HCT116 (cell line): ENCODE results near the gene ATP5F1D. TPM values are rescaled to one million over a fixed set of nuclear protein-coding genes. Genes with fewer than 3 reads are reported as not detected.

Experiments
- ATAC-seq: fragments of 200-7000 bp; cut with Tn5 transposase; 2 replicates; pipeline ENCODE4 v1.9.1; 2020; ENCODE audit warnings: mild to moderate bottlenecking, moderate library complexity
- BruUV-seq: library from RNA; stranded (reverse); fragments of 400-500 nt; replicated peaks from 2 replicates; lab custom pipeline; 2021; lab: Mats Ljungman, UMichigan
- CTCF ChIA-PET: fragments of 300-600 bp; sonication (Branson Sonifier 250); formaldehyde crosslinking; loops from one replicate; lab custom pipeline; 2021; ENCODE audit warnings: antibody characterized with exemption; lab: Charles Lee
- POLR2A ChIA-PET: fragments of 300-600, 350-600 bp; sonication (Branson Sonifier 250); formaldehyde crosslinking; loops from one replicate; lab custom pipeline; 2021; ENCODE audit warnings: antibody characterized with exemption; lab: Charles Lee
- RAD21 ChIA-PET, 2 experiments: fragments of 300-600 bp; sonication (Branson Sonifier 250); formaldehyde crosslinking; loops; one replicate each; lab custom pipeline; 2023; ENCODE audit warnings: low total read pairs in 2 of 2; ENCODE audit not compliant: uncharacterized antibody in 2 of 2, unreplicated experiment in 2 of 2, low non-redundant PET in 1 of 2; lab: Charles Lee
- DNase-seq: peaks from one replicate; pipeline ENCODE4 v3.0.0-alpha.2; 2010; ENCODE audit warnings: low read depth, low spot score
- H2AFZ ChIP-seq: fragments of 200-600 bp; shearing (Covaris generic), sonication (generic); 2 replicates; pipeline ENCODE4 v1.6.1; 2017; ENCODE audit warnings: low read depth, mixed run types, mixed read lengths, antibody characterized with exemption, low read length; ENCODE audit not compliant: poor library complexity, severe bottlenecking
- H3K27ac ChIP-seq: 2 replicates; pipeline ENCODE4 v1.5.1; 2012; ENCODE audit warnings: low read depth, low read length
- H3K27me3 ChIP-seq: fragments of 200-600 bp; sonication (generic); 2 replicates; pipeline ENCODE4 v1.6.1; 2016; ENCODE audit warnings: mixed run types, low read length, mixed read lengths; ENCODE audit not compliant: insufficient read depth
- H3K36me3 ChIP-seq, 2 experiments: fragments of 200-500 bp in 1 of 2; fragments of 200-600 bp in 1 of 2; sonication (Bioruptor generic) in 1 of 2; sonication (generic) in 1 of 2; 2 replicates each; pipeline versions ENCODE4 v1.5.1 to v1.6.1; 2014 to 2016; ENCODE audit warnings: low read length in 2 of 2, inconsistent platforms in 1 of 2, mixed read lengths in 1 of 2, mixed run types in 1 of 2; ENCODE audit not compliant: insufficient read depth in 2 of 2, control insufficient read depth in 1 of 2
- H3K4me1 ChIP-seq, 2 experiments: fragments of 200-600 bp in 1 of 2; sonication (generic) in 1 of 2; 2 replicates each; pipeline versions ENCODE4 v1.5.1 to v1.6.1; 2012 to 2017; ENCODE audit warnings: low read length in 2 of 2, inconsistent platforms in 1 of 2, mild to moderate bottlenecking in 1 of 2, mixed read lengths in 1 of 2, mixed run types in 1 of 2, moderate library complexity in 1 of 2; ENCODE audit not compliant: insufficient read depth in 2 of 2, control insufficient read depth in 1 of 2
- H3K4me2 ChIP-seq: fragments of 200-600 bp; sonication (generic); 2 replicates; pipeline ENCODE4 v1.6.1; 2017; ENCODE audit warnings: mixed run types, low read length, mixed read lengths
- H3K4me3 ChIP-seq, 2 experiments: fragments of 200-600 bp in 1 of 2; sonication (generic) in 1 of 2; replicated peaks in 1 of 2; 2 replicates each; pipeline ENCODE4 v1.5.1; 2011 to 2016; ENCODE audit warnings: low read length in 2 of 2, control low read depth in 1 of 2, low read depth in 1 of 2, mild to moderate bottlenecking in 1 of 2, mixed read lengths in 1 of 2, mixed run types in 1 of 2
- H3K79me2 ChIP-seq: fragments of 200-600 bp; sonication (generic); 2 replicates; pipeline ENCODE4 v1.6.1; 2017; ENCODE audit warnings: mild to moderate bottlenecking, mixed run types, low read length, moderate library complexity, mixed read lengths; ENCODE audit not compliant: insufficient read depth
- H3K9ac ChIP-seq: fragments of 200-600 bp; sonication (generic); 2 replicates; pipeline ENCODE4 v1.6.1; 2016; ENCODE audit warnings: low read length, mixed read lengths
- H3K9me2 ChIP-seq: fragments of 200-600 bp; sonication (generic), shearing (Covaris generic); 2 replicates; pipeline ENCODE4 v1.6.1; 2017; ENCODE audit warnings: mixed run types, mild to moderate bottlenecking, moderate library complexity; ENCODE audit not compliant: insufficient read depth
- H3K9me3 ChIP-seq, 2 experiments: fragments of 200-500 bp in 1 of 2; fragments of 200-600 bp in 1 of 2; sonication (Bioruptor generic) in 1 of 2; sonication (generic) in 1 of 2; 2 replicates each; pipeline ENCODE4 v1.6.1; 2014 to 2017; ENCODE audit warnings: low read length in 2 of 2, mixed read lengths in 2 of 2, inconsistent platforms in 1 of 2, low read depth in 1 of 2, mild to moderate bottlenecking in 1 of 2, mixed run types in 1 of 2, moderate library complexity in 1 of 2; ENCODE audit not compliant: control insufficient read depth in 1 of 2, insufficient read depth in 1 of 2
- H4K20me1 ChIP-seq: fragments of 200-600 bp; sonication (generic), shearing (Covaris generic); 2 replicates; pipeline ENCODE4 v1.6.1; 2017; ENCODE audit warnings: mixed run types, mild to moderate bottlenecking, moderate library complexity; ENCODE audit not compliant: insufficient read depth
- ATF3 ChIP-seq: IDR thresholded peaks from 2 replicates; pipeline ENCODE4 v1.6.1; 2012
- CBX3 ChIP-seq: IDR thresholded peaks from 2 replicates; pipeline ENCODE4 v1.6.1; 2012; ENCODE audit warnings: low read depth
- CEBPB ChIP-seq: IDR thresholded peaks from 2 replicates; pipeline ENCODE4 v1.6.1; 2012; ENCODE audit warnings: low read depth
- CTCF ChIP-seq, 3 experiments: fragments of 200-600 bp in 1 of 3; sonication (generic) in 1 of 3; IDR thresholded peaks in 2 of 3; conservative IDR thresholded peaks in 1 of 3; 2 replicates each; pipeline ENCODE4 v1.5.1; 2012 to 2017; ENCODE audit warnings: low read depth in 2 of 3, low read length in 2 of 3, antibody characterized with exemption in 1 of 3, borderline replicate concordance in 1 of 3, control low read depth in 1 of 3, mild to moderate bottlenecking in 1 of 3, mixed read lengths in 1 of 3, mixed run types in 1 of 3, moderate library complexity in 1 of 3; ENCODE audit not compliant: insufficient read depth in 1 of 3
- EGR1 ChIP-seq: IDR thresholded peaks from 2 replicates; pipeline ENCODE4 v1.6.1; 2012; ENCODE audit warnings: low read depth
- ELF1 ChIP-seq: IDR thresholded peaks from 2 replicates; pipeline ENCODE4 v1.6.1; 2012; ENCODE audit warnings: low read depth, borderline replicate concordance
- EZH2 ChIP-seq: fragments of 200-600 bp; sonication (generic); IDR thresholded peaks from 2 replicates; pipeline ENCODE4 v1.6.1; 2017; ENCODE audit warnings: antibody characterized with exemption, mixed run types
- EZH2phosphoT487 ChIP-seq: fragments of 200-600 bp; IDR thresholded peaks from 2 replicates; pipeline ENCODE4 v1.6.1; 2018; ENCODE audit warnings: antibody characterized with exemption, borderline replicate concordance
- FOSL1 ChIP-seq: IDR thresholded peaks from 2 replicates; pipeline ENCODE4 v1.6.1; 2012; ENCODE audit warnings: low read depth
- JUND ChIP-seq: IDR thresholded peaks from 2 replicates; pipeline ENCODE4 v1.6.1; 2012
- POLR2A ChIP-seq: IDR thresholded peaks from 2 replicates; pipeline ENCODE4 v1.7.0; 2011; ENCODE audit warnings: borderline replicate concordance; ENCODE audit not compliant: insufficient read depth, insufficient read length; ENCODE audit errors: extremely low read depth
- POLR2AphosphoS5 ChIP-seq: IDR thresholded peaks from 2 replicates; pipeline ENCODE4 v1.6.1; 2011; ENCODE audit warnings: mild to moderate bottlenecking, low read depth, low read length, moderate library complexity
- RAD21 ChIP-seq: IDR thresholded peaks from 2 replicates; pipeline ENCODE4 v1.6.1; 2012; ENCODE audit warnings: low read depth, mild to moderate bottlenecking
- TCF7L2 ChIP-seq: IDR thresholded peaks from 2 replicates; pipeline ENCODE4 v1.7.0; 2011; ENCODE audit warnings: borderline replicate concordance, inconsistent platforms; ENCODE audit not compliant: insufficient read depth, insufficient read length; ENCODE audit errors: extremely low read depth
- ZFX ChIP-seq: fragments of 450-650 bp; IDR thresholded peaks from 2 replicates; pipeline ENCODE4 v1.6.1; 2017
- ZNF274 ChIP-seq: fragments of 200-500 bp; sonication (Bioruptor generic); IDR thresholded peaks from 2 replicates; pipeline ENCODE4 v1.6.1; 2014; ENCODE audit warnings: mild to moderate bottlenecking, low read depth, low read length, inconsistent platforms
- intact Hi-C: fragments of 100-400 bp; cut with micrococcal nuclease; formaldehyde crosslinking; loops from 2 replicates; pipeline ENCODE4 v1.10.0; 2022
- total RNA-seq: library from RNA; stranded (reverse); gene quantifications from one replicate; pipeline ENCODE4 v1.2.1, GENCODE V29; 2021; ENCODE audit not compliant: unreplicated experiment

Gene ATP5F1D
- total RNA-seq, 1 experiment from 2014 or later: 428 TPM

- H2AFZ ChIP-seq: no peak overlapping the region
- POLR2A ChIA-PET: interaction anchor here (0.6 to 4.4 kb wide), 4 partner anchors 7 to 18 kb away, joined by 3 to 54 read pairs (median 5); partner anchors contain the start of gene CIRBP
These were observed 20.5 kb downstream of the ATP5F1D start for GRCh38 chr19:1261798-1262622.

GRCh38 chr19:1262623-1263123 lies 21.1 kb downstream of the ATP5F1D start:
- H3K79me2 ChIP-seq: peaks cover 15% of the 10 kb centered on the region
- no peak for ATAC-seq
- peak overlapping the region; percentile 98 for H3K4me2 ChIP-seq
- H3K9me3 ChIP-seq: no peaks in the 10 kb centered on the region
- H3K27me3 ChIP-seq: no peaks in the 10 kb centered on the region
- peaks cover 2 to 3% of the 10 kb centered on the region in 2 experiments; a peak in 2 of 4 replicates for H3K36me3 ChIP-seq
- H2AFZ ChIP-seq: no peak overlapping the region
- no TSS peak for BruUV-seq
- peak overlapping the region; percentile 99 for H3K27ac ChIP-seq
- peak overlapping the region; percentile 85 to 89 for H3K4me3 ChIP-seq
- intact Hi-C loops: no loop called here
- DNase-seq: no peak
- peaks cover 61 to 96% of the 10 kb centered on the region in 2 experiments for H3K4me1 ChIP-seq
- POLR2A ChIA-PET: interaction anchor here (1.1 to 1.3 kb wide), 2 partner anchors 10 to 18 kb away, joined by 4 to 6 read pairs; no protein-coding TSS in a partner anchor
- H4K20me1 ChIP-seq: no peaks in the 10 kb centered on the region
- H3K9ac ChIP-seq: peak overlapping the region; percentile 99
- RAD21 ChIA-PET: no interaction called here
- CTCF ChIA-PET: interaction anchor here (1.6 kb wide), 1 partner anchor 18 kb away, joined by 15 read pairs; no protein-coding TSS in a partner anchor
- H3K9me2 ChIP-seq: no peaks in the 10 kb centered on the region
- TF ChIP-seq TCF7L2: no peak
- TF ChIP-seq CTCF (IDR thresholded peaks at IDR 0.05 in 2 of 3, conservative IDR thresholded peaks at IDR 0.05 in 1 of 3; ENCODE audit: borderline replicate concordance in 1 of 3, insufficient read depth in 1 of 3, low read depth in 2 of 3, low read length in 2 of 3): no peak
- no peak for TF ChIP-seq FOSL1
- no peak for TF ChIP-seq ZNF274
- TF ChIP-seq CBX3: no peak
- no peak for TF ChIP-seq EZH2
- no peak for TF ChIP-seq EGR1
- TF ChIP-seq ATF3: no peak
- TF ChIP-seq RAD21: no peak
- TF ChIP-seq ELF1: no peak
- TF ChIP-seq CEBPB: no peak
- TF ChIP-seq JUND: no peak
- TF ChIP-seq EZH2phosphoT487: no peak

More at GRCh38 chr19:1261798-1262622, 20.5 kb downstream of the ATP5F1D start:
- no peaks in the 10 kb centered on the region for H3K27me3 ChIP-seq
- intact Hi-C loops: no loop called here
- peaks cover 6 to 7% of the 10 kb centered on the region in 2 experiments; a peak in 3 of 4 replicates for H3K36me3 ChIP-seq
- peak overlapping the region; percentile 99 for H3K9ac ChIP-seq
- BruUV-seq: TSS peak; percentile 50
- peaks cover 21% of the 10 kb centered on the region for H3K79me2 ChIP-seq
- ChIA-PET RAD21 (interaction anchor here in 1 of 2 experiments (1.3 kb wide), 1 partner anchor 9 kb away, joined by 3 read pairs; no protein-coding TSS in a partner anchor), CTCF (interaction anchor here (0.9 to 1.6 kb wide), 2 partner anchors 15 to 18 kb away, joined by 3 to 15 read pairs; no protein-coding TSS in a partner anchor)
- peak overlapping the region; percentile 85 to 89 for H3K4me3 ChIP-seq
- peak; percentile 8 for ATAC-seq
- no peaks in the 10 kb centered on the region for H4K20me1 ChIP-seq
- peak overlapping the region; percentile 98 for H3K4me2 ChIP-seq
- peaks cover 59 to 95% of the 10 kb centered on the region in 2 experiments for H3K4me1 ChIP-seq
- TF ChIP-seq ZNF274: no peak
- no peak for TF ChIP-seq CBX3
- no peak for TF ChIP-seq RAD21
- no peak for TF ChIP-seq EZH2phosphoT487
- peak; percentile 68 for TF ChIP-seq POLR2AphosphoS5
- TF ChIP-seq POLR2A: peak; percentile 31
- TF ChIP-seq EGR1: no peak
- peak; percentile 46 for TF ChIP-seq ZFX
- no peak for TF ChIP-seq EZH2
- TF ChIP-seq, all 23 proteins: peak for 3
- no peaks in the 10 kb centered on the region for H3K9me3 ChIP-seq
- peak overlapping the region; percentile 99 for H3K27ac ChIP-seq
- no peak for DNase-seq
- H3K9me2 ChIP-seq: no peaks in the 10 kb centered on the region
